Measurements from ENCODE around the gene SEMA3A.

The SEMA3A gene

DNA sequence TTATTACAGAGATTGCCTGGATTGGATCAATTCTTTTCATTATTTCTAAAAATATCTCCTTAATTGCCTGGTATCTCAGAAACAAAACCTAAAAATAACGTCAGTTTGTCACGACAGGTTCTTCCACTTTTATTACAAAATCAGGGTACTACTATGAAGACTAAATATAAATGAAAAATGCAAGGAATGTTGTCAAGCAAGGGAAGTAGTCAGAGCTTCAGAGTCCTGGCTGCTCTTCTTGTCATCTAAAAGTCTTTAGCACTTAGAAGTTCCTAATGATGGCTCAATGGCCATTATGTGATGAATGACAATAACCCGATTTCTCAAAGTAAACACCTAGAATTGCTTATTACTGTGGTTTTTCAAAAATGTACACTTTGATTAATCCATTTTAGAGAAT lies 192.2 kb downstream of the SEMA3A start:
- DNase-seq = no peak

DNA sequence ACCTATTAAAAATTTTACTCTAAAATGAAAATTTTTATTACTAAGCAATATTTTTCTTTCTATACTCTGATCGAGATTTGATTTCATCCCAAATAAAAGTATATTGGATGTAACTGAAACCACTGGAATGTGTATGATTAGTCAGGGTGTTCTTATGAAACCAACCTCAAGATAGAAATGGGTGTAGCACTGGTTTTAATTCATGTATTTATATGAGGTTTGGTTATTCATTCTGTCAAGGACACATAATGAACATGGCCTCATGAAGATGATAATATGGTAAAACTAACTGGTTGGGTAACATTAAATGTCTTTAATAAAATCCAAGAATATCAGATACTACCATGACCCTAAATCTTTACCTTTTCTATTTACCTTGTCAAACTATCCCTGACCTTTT lies 197.7 kb downstream of the SEMA3A start:
- DNase-seq = no peak

DNA sequence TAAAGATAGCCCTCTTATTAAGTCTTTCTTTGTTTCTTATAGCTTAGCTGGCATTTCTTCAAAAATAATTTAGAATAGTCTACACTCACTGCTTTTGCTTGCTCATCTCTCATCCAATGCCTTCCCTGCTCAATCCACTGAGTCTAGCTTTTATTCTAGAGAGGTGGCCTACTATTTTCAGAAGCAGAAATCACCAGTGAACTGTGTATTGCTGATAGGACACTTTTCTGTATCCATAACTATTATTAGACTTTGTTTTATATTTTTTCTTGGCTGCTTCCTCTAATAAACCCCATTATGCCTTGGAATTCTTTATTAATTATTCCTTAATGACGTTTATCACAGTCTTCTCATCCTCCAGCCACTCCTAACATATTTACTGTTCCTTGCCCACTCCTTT lies 206.8 kb downstream of the SEMA3A start:
- no peak for DNase-seq

DNA sequence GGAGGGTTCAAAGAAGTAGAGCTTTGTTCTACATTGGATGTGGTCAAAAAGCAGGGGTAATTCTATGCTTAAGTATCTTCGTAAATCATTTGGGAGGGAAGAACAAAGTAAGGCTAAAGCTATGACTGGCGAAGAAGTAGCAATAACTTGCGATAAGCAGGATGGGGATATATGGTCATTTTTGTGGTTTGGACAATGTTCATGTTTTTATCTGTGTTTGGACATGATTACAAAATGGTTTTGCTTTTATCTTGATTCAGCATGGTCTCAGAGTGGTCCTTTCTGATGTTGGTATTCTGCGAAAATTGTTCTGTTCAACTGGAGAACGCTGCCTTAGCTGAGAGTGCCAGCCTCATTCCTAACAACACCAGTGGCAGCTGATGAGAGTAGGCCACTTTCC lies 208.8 kb downstream of the SEMA3A start:
- no peak for DNase-seq

DNA sequence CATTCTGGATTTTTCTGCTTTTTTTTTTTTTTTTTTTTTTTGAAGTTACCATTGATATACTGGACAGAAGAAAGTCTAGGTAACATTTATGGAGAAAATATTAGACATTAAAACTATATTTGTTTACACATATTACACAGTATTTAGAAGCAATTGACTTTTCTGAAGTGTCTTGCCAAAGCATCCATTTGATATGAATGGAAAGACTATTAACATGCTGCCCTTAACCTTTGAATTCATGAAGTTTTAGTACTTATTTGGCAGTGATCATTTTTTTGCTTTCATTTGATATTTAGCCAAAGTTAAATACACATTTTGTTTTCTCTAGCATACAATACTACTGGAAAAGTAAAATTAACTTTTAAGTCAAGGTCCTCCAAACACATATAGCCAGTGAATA lies 210.0 kb downstream of the SEMA3A start:
- DNase-seq = no peak

DNA sequence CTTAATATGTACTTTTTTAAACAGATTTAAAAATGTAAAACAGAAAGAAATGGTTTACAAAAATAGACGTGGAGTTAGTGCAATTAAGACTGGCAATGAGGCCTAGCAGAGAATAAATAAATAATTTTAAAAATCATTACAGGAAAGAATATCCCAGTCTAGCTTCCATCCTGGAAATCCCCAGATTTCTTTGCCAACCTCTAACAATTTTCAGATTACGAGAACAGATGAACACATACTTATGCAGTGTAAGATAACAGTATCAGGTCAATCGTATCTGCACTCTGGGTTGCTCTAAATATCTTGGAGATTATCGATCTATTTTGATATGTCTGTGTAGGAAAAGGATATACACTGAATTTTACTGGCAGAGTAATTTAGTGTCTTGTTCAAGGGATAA lies 210.5 kb downstream of the SEMA3A start:
- no peak for DNase-seq

DNA sequence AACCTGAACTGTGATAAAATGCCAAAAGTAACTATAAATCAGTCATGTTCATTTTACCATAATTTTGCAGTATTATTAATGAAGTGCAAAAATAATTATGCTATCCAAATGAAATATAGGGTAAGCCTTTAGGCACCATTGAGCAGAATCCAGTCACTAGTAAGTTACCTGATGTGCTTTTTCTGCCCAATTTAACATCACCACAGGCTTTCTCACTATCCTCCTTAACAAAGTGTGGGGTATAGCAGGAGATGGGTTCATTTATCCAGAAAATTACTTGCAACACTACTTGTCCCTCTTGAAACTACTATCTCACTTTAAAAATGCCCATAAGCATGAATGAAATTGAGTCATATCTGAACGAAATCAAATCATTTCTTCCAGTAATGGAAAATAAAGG lies 211.0 kb downstream of the SEMA3A start:
- DNase-seq = no peak

DNA sequence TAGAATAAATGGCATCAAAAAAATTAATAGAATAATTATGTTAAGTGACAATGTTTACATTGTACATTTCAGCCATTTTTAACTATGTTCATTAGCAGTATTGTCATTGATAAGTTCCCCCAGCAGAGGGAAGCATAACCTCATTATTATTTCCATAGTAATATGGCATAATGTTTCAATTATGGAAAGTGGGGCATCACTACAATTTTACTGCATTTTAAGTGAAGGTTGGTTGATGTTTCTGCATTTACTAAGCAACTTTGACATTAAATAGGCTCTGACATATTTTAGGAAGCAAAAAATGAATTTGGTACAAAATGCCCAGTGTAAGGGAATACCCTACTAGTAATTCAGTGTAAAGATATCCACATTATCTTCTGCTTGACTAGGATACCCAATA lies 218.3 kb downstream of the SEMA3A start:
- DNase-seq = no peak

DNA sequence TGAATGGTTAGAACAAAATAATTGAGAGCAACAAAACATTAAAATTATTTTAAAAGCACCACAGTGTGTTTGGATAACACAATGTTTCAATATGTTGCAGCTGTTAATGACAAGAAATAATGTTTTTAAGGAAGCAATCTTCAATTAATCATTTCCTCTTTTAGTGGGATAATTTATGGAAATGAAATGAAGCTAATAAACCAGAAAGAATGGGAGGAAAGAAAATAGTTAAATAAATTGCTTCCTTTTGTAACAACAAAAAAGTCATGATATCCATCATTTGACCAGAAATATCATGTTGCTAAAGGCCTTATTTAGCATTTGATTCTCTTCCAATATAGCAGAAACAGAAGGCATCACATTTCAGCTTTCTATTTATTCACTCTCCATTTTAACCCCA lies 224.5 kb downstream of the SEMA3A start:
- no peak for DNase-seq

DNA sequence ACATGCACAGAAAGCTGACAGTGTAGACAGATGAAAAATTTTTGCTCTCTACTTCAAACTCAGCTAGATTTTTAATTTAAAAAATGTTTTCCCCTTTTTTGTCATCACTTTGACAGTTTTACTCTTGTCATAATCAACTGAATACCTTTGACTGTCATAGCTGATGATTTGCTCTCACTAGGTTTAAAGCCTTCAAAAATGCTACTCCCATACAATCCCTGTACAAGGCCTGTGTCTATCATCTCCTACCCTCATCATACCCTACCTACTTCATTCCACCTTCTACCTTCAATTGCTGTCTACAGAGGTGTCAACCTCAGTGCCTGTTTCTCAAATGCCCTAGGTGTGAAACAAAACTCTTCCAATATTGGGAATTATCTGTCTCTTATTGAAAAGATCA lies 230.3 kb downstream of the SEMA3A start:
- DNase-seq = no peak

DNA sequence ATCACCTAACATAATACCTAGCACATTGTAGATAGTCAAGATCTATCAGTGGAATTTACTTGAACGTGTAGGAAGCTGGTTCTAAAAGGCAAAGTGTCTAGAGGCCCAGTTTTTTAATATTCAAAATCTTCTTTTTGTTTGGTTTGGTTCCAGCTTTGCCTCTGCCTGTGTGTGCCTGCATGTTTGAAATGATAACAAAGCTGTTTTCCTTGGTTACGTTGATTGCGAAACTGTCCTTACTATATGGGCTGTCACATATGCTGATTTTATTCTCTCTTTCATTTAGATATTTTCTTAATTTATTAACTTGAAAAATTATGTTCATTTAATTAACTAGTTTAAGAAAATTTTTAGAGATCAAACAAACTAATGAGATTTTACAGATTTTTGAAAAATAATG lies 237.3 kb downstream of the SEMA3A start:
- no peak for DNase-seq

DNA sequence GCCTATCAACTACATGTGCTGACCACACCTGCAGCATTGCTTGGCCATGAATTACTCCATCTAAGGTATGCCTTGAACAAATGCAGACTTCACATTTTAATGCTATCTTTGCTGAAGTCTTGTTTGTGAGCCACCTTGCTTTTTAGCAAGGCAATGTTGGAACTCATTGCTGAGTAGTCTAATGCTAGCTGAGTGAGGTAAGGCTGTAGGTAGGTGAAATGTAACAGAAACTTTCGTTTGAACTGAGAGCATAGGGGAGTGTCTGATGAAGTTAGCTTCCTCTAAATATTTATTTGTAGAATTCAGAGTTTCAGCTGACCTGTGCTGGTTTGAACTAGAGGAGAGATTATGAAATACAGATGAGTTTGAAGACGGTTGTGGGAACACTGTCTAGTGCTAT lies 238.5 kb downstream of the SEMA3A start:
- DNase-seq = no peak

DNA sequence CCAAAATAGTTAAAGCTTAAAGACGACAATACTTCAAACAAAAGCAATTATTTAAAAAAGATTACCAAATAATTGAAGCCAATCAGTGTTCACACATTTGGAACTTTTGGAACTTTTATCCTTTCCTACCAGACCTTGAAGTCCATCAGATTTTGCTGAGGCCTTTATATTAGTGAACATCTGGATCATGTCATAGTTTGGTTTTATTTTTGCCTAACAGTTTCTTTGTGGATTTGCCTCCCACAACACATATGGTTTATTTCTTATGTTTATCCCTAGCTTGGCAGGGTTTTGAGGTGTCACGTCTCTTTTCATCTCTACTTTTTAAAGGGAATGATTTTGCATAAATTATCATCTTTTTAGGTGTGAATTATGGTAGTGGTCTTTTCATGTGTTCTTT lies 242.4 kb downstream of the SEMA3A start:
- no peak for DNase-seq

DNA sequence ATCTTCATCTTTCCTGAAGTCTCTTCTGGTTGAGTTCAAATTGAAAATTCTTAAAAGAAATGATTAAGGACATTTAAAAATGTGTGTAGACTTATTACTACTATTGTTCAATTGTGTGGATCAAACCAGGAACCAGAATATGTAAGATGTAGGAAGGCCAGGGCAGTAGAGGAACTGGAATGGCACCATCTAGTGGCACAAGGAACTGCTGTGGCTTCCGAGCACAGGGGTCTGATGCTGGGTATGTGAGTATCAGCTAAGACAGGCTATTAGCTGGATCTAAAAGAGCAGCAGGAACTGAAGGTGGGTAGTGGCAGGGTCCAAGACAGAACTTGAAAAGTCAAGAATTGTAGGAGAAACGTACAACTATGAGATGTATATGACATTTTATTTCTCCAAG lies 247.3 kb downstream of the SEMA3A start:
- DNase-seq = no peak

DNA sequence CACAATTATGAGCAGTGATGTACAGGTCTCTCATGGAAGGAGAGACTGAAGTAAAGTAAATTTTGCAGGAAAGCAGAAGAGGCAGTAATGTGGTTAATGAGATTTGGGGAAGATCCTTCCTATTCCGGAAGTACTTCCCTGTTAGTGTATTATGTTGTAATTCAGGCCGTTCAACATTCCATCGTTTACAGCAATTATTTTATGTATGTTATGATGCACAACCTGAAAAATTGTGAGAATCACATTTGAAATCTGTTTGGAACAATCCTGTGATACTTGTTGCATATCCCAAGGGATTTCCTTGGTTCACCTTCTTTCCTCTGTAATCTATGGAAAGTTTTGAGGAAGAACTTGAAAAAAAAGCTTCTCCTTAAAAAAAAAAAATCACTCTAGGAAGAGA lies 247.8 kb downstream of the SEMA3A start:
- DNase-seq = no peak

DNA sequence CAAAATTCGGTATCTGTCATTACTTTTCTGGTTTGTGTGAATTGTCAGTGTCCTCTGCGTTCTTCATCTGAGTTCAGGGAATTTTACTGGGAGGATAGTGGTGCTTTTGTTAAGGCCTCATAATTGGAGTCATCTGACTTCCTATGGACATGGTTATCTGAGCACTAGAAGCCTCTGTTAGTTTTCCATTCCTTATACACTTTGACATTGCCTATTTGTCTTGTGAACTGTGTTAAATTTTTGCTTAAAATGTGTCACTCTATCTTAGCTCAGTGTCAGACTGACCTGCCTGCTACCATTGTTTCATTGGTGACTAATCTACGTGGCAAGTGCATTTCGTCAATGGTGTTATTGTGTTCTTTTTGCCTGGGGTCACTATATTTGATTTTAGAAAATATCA lies 253.3 kb downstream of the SEMA3A start:
- DNase-seq = no peak

DNA sequence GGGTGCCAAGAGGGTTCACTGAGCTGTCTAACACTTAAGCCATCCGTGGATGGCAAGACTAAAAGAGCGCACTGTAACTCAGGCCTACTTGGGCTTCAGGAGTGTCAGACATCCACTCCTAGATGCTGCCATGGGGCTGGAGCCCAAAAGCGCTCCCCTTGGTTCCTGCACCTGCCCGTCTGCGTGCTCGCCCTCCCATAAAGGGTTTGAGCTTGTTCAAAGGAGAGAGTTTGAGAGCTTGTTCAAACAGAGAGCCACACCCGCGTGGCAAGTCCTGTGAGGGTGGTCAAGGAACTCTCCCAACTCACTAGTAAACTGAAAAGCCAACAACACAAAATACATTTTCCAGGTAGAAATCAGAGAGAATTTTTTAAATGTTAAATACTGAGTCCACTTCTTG lies 256.7 kb downstream of the SEMA3A start:
- DNase-seq = no peak

DNA sequence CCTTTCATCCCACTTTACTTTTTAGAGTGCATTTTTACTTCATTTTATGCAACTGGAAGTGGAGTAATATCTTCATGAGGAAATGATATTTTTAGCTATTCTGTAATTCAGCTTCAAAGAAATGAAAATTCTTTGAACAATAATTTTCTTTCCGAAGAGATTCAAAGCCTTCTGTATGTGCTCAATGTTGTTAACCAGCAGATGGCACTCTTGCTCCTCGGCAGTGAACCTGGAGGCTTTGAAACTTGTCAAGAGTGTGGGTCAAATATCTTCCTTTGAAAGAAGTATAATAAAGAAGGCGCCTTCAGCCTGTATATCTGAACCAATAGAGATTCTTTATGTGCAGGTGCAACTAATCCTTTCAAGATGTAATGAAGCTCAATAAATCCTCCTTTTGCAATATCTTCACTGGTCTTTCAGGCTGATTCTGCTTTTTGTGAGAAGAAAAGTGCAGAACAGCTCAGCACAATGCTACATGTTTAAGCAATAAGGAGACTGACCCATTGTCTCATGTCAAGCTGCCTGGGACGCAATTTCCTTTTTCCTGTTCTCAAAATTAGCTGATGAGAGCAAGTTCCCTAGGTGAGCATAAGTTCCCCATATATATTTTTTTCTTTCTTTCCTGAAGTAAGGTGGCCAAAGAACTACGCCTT lies 258.4 kb downstream of the SEMA3A start:
- DNase-seq = no peak

DNA sequence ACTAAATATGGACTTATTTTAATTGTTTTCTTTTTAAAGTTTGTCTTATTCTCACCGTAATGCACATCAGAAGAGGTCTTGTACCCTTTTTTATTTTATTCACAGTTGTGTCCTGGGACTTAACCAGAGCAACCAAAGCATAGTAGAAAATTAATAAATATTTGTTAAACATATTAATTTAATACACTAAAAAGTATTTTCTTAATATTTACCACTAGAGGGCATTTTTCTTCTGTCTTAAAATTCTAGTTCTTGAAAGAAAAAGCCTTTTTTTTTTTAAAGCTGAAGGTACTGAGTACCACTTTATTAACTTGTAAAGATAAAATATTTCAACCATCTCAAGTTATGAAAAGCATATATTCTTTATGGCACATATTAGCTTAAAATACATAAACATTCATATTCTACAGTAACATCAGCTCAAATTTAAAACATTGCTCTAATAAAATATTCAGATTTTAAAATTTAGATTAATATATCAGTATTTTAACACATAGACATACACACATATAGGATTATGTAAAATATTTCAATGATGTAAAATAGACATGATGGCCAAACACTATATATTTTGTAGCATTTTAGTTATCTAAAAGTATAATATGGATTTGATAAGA lies 260.4 kb downstream of the SEMA3A start:
- DNase-seq = no peak

DNA sequence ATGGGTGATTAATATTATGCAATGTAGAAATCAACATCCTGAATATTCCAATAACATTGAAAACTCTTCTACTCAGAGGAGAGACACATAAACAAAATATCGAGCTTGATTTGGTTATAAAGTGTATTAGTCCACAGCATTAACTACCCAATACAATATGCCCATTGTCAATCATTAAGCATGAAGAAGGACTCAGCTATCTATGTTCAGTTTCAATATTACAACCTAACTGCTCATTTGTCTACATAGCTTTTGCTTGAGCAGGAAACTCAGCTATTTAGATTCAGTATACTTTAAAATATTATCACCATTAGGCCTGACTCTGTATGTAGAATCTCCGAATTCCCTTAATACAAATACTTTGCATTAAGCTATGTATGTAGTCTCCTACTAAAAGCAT lies 262.6 kb downstream of the SEMA3A start:
- DNase-seq = no peak

DNA sequence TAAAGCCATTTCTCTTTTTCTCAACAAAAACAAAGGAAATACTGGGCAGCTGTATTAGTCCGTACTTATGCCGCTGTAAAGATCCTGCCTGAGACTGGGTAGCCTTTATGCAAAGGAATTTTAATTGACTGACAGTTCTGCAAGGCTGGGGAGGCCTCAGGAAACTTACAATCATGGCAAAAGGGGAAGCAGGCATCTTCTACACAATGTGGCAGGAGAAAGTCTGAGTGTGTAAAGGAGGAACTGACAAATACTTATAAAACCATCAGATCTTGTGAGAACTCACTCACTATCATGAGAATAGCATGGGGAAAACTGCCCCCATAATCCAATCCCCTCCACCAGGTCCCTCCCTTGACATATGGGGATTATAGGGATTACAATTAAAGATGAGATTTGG lies 264.3 kb downstream of the SEMA3A start:
- no peak for DNase-seq

DNA sequence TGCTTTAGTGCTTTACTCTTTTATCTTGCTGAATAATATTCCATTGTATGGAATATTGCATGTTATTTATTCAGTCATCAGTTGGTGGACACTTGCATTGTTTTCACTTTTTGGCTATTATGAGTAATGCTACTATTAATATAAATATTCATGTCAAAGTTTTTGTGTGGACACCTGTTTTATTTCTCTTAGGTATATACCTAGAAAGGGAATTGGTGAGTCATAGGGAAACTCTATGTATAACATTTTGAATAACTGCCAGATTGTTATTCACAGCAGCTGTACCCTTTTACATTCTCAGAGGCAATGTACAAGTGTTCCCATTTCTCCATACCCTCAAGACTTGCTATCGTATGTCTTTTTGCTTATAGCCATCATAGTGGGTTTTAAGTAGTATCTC lies 268.7 kb downstream of the SEMA3A start:
- DNase-seq = no peak

DNA sequence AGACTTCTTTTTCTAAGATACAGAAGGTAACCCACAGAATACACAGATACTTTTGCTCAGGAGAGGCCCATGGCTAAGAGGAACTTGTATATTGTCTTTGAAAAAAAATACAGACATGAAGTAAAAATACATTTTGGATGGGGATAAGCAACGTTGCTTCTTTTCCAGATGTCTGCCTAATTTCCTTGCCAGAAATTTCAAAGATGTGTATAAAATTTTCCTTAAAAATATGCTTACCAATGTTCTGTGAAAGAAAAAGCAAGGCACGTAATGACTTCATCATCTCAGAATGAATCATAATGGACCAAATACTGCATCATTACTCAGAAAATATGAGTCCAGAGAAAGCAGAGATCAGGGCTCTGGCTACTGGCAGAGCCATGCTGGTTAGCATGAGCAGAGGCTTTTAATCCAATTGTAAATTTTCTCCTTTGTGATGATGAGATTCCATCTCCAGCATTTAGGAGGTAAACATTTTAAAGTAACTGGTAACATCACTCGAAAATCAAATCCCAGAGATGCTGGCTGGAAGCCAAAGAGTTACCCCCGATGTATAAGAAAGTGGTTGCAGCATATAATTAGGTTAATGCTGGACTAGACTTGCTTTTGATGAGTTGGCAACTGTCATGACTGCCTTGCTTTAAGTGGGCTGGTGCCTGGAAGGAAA lies 272.5 kb downstream of the SEMA3A start:
- peak; percentile 7 for DNase-seq

DNA sequence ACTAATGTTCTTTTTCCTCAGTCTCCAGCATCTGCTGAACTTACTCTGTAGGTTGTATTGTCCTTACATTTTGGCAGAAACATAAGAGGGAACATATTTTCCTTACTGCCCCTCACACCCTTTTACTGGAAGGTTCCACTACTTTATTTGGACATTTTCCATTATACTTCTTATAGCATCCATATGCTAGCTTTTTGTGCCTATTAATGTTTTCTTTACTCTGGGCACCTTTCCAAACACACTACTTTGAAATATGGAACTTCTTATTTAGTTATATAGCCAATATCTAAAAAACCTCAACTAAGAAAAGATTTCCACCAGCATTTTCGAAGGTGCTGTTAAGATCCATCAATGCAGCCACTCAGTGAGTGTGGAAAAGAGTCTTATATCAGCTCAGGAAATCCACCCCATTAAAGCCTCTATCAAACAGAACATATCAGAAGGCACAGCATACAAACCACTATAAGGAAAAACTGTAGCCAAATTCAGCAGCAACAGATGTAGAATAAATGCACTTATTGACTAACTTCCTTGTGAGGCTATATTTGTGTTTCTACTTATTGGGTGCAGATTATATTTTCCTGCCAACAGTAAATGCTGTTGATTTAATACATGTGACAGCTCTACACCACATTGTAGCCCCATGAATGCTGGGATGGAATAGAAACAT lies 273.2 kb downstream of the SEMA3A start:
- no peak for DNase-seq
